NCI-H128 (cell line): ENCODE results near the gene PORCN.
"Not testable (repeated sequence)": the region's sequence is repeated elsewhere in the genome, so short reads cannot be mapped to it uniquely, and the experiment has no call there.

Source experiments
- DNase-seq: peaks from one replicate; lab custom pipeline; 2025; ENCODE audit not compliant: unreplicated experiment; lab: John Stamatoyannopoulos, UW

PORCN gene

DNA sequence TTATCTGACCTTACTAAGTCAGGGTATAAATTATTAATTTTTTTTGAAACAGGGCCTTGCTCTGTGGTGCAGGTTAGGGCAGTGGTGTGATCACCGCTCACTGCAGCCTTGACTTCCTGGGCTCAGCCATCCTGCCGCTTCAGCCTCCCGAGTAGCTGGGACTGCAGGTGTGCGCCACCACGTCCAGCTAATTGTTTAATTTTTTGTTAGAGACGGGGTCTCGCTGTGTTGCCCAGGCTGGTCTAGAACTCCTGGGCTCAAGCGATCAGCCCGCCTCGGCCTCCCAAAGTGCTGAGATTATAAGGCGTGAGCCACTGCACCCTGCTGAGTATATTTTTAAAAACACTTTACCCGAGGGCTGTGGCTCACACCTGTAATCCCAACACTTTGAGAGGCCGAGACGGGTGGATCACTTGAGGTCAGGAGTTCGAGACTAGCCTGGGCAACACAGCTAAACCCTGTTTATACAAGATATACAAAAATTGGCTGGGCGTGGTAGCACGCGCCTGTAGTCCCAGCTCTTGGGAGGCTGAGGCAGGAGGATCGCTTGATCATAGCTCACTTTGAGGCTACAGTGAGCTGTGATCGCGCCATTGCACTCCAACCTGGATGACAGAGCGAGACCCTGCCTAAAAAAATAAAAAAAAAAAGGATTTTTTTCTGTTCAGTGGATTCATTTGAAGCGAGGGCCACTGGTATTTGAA is 30.0 kb downstream of the PORCN start:
- DNase-seq, result no peak

DNA sequence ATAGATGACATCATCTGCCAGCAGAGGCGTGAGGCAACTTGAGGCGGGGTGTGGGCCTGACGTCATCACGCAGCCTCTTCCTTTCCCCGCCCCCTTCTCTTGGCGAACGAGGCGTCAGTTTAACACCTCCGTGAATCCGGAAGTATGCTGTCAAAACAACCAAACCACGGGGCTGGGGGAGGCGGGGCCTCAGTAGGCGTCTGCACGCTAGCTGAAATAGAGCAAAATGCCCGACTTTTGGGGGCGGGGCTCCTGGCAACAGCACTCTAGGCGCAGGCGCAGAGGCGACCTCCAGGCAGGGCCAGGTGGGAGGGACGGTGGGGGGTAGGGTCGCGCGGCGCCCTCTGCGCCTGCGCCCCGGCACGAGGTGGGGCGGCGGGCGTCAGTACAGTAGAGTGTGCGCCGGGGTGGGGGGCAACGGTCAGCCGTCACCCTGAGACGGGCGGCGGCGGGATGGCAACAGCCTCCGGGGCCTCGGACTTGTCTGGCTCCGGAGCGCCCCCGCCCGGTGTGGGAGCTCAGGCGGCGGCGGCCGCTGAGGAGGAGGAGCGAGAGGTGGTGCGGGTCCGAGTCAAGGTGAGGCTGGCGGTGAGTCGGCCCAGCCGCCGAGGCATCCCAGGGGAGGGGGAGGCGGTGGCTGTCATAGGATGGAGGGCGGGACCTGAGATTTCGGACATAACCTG is 30.7 kb downstream of the PORCN start, which contains the start of gene TBC1D25:
TSS of gene TBC1D25 (plus strand) at position 370 of the 683 bp plus-strand sequence. CDS start at position 454, 84 bp downstream.
- DNase-seq, result peak; percentile 91

DNA sequence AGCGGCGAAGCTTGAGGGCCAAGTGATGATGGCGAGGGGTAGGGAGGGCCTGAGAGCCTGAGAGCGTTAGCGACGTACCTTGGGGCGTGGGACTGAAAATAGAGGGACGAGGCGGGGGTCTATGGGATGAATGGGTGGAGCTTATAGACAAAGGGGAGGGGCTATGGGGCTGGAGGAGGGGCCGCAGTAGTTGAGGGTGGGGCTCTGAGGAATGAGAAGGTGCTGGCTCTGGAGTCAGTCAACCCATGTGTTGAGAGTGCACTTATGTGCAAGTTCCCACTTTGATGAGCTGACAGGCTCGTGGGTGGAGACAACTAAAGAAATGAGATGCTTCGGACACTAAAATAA is 31.2 kb downstream of the PORCN start:
- no peak for DNase-seq

DNA sequence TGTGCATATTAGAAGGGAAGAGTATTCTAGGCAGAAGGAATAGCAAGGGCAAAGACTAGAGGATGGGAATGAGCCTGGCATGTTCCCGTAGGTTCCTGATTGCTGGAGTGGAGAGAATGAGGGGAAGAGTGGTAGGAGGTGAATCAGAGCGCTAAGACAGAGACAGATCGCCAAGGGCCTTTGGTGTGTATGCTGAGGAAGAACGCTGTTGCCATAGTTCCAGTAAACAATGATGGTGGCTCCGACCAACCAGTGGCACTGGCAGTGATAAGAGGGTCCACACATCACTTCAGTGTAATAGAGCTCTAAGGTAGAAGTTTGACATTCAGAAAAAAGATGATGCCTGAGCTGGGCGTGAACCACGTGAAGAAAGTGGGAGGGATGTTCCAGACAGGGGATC is 31.7 kb downstream of the PORCN start:
- no peak for DNase-seq

DNA sequence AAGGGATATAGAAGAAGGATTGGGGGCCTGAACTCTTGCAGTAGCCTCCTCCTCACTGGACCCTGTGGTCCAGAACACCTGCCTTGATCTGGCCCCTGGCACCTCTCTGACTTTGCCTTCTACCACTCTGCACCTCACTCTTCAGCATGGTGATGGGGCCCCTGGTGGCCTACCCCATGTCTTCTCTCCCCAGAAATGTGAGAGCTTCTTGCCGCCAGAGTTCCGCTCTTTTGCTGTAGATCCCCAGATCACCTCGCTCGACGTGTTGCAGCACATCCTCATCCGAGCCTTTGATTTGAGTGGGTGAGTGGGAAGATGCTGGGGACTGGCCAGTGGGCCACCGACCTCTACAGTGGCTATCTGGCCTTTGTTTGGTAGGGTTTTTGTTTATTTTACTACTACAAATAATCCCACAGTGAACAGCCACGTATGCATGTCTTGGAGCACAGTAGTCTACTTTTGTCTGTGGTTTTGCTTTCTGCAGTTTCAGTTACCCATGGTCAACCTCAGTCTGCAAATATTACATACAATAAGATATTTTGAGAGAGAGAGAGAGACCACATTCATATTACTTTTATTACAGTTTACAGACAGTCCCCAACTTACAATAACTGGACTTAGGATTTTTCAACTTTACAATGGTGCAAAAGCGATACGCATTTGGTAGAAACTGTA is 32.5 kb downstream of the PORCN start:
- no peak for DNase-seq

DNA sequence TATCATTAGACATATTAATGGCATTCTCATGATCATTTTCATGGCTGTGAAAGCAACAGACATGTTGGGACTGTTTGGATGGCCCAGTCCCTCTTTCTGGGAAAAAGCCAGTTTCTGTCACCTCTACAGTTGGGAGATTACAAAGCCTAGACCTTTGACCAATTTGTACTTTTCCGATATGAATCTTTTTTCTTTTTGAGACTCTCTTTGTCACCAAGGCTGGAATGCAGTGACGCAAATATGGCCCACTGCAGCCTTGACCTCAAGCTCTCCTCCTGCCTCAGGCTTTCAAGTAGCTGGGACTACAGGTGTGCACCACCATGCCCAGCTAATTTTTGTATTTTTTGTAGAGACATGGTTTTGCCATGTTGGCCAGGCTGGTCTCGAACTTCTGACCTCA is 40.1 kb downstream of the PORCN start:
- no peak for DNase-seq

DNA sequence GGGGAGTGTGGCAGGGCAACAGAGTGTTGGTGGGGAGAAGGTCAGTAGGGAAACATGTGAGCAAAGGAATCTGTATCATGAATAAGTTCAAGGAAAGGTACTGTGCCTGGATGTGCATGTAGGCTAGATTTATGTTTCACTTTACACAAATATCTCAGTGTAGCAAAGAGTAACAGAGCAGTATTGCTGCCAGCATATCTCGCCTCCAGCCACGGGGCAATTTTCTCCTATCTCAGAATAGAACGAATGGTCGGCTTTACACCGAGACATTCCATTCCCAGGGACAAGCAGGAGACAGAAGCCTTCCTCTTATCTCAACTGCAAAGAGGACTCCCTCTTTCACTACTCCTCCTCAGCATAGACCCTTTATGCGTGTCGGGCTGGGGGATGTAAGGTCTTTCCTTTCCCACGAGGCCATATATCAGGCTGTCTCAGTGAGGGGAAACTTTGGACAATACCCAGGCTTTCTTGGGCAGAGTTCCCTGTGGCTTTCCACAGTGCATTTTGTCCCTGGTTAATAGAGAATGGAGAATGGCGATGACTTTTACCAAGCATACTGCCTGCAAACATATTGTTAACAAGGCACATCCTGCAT is 47.0 kb downstream of the PORCN start:
- DNase-seq, result not testable (repeated sequence)

DNA sequence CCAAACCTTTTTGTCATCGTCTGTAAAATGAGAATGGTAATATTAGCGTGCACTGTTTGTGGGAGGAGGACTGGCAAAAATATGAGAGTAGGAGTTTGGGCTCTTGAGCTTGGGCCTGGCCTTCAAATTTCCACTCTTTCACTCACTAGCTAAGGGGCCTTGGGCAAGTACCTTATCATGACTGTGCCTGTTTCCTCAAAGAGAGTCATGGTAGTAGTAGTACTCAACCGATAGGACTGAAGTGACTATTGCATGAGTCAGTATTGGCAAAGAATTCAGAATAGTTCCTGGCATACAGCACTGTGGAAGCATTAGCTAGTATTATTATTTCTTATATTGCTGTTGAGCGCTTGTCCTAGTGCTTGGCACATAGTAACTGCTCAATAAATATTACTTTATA is 49.5 kb downstream of the PORCN start:
- DNase-seq, result no peak

DNA sequence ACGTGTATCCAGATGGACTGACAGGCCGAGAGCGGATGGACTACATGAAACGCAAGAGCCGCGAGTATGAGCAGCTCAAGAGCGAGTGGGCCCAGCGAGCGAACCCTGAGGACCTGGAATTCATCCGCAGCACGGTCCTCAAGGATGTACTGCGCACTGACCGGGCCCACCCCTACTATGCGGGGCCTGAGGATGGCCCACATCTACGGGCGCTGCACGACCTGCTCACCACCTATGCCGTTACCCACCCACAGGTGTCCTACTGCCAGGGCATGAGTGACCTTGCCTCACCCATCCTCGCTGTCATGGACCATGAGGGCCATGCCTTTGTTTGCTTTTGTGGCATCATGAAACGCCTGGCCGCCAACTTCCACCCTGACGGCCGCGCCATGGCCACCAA is 50.8 kb downstream of the PORCN start:
- DNase-seq, result no peak

DNA sequence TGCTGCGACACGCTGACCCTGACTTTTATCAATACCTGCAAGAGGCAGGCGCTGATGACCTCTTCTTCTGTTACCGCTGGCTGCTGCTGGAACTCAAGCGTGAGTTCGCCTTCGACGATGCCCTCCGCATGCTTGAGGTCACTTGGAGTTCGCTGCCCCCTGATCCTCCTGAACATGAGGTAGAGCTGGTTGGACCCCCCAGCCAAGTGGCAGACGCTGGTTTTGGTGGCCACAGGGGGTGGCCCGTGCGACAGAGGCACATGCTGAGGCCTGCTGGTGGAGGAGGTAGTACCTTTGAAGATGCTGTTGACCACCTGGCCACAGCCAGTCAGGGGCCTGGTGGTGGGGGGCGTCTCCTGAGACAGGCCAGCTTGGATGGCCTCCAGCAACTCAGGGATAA is 51.3 kb downstream of the PORCN start:
- DNase-seq, result no peak

DNA sequence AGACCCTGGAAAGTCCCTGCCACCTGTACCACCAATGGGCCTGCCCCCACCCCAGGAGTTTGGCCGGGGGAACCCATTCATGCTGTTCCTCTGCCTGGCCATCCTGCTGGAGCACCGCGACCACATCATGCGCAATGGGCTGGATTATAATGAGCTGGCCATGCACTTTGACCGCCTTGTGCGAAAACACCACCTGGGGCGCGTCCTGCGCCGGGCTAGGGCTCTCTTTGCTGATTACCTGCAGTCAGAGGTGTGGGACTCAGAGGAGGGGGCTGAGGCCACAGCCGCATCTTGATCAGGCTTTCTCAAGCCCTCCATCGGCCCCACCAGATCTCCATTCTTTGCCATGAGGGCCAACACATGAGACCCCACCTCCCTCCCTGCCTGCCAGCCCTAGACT is 51.9 kb downstream of the PORCN start:
- no peak for DNase-seq

DNA sequence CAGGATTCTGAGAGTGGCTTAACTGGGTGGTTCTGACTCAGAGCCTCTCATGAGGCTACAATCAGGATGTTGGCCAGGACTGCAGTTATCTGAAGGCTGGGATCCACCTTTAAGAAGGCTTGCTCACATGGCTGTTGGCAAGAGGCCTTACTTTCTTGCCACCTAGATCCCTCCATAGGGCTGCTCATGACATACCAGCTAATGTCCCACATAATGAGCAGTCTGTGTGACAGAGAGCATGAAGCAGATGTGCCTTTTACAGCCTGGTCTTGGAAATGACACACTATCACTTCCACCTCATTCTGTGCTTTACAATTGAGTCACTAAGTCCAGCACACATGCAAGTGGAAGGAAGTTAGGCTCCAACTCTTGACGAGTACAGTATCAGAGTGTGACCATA is 61.2 kb downstream of the PORCN start:
- no peak for DNase-seq
